Measurements from ENCODE around the gene FAM193A.

Gene FAM193A

DNA sequence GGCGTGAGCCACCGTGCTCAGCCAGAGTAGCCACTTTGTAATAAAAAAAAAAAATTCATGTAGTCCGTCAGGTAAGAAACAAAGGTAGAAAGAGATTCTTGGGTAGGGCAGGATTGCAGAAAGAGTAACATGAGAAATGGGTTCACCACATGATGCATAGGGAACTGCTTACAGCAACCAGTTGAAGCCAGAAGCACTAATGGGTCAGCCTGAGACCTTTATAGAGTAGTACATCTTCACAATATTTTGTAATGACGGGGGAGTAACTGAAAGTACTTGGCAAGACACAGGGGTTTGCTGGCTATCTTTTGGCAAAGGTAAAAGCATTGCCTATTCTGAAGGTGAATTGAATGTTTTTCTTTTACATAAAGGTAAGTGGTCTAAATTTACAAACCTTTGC is 29.1 kb downstream of the FAM193A start:
- Histone ChIP-seq H3K27me3 (ENCODE audit: control insufficient read depth, insufficient read depth, low read length) (no peaks in the 10 kb centered on the region), H3K9ac (ENCODE audit: low read length) (no peak overlapping the region), H3K4me1 (ENCODE audit: control insufficient read depth, insufficient read depth, low read length) (no peaks in the 10 kb centered on the region), H3K36me3 (ENCODE audit: control insufficient read depth, insufficient read depth, low read length) (no peaks in the 10 kb centered on the region), H3K4me3 (ENCODE audit: low read length) (no peak overlapping the region), H3K27ac (ENCODE audit: low read depth, low read length) (no peak overlapping the region)

DNA sequence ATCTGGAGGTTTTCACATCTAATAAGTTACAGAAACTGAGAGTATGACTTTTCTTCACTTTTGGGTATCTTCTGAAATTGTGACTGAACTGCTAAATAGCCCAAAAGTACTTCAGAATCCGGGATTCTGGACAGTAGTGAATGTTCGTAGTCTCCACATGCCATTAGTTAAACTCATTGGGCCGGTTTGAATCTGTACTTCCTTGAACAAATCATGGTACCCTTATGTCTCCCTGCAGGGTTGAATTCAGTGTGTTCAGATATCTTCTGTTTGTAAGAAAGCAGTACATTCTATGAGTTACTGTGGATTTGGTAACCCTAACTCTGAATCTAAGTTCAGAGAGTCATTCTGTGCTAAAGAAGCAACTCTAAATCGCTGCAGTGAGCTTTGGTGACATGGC is 33.6 kb downstream of the FAM193A start:
- Histone ChIP-seq H3K4me1 (ENCODE audit: control insufficient read depth, insufficient read depth, low read length) (no peaks in the 10 kb centered on the region), H3K9ac (ENCODE audit: low read length) (no peak overlapping the region), H3K4me3 (ENCODE audit: low read length) (no peak overlapping the region), H3K27me3 (ENCODE audit: control insufficient read depth, insufficient read depth, low read length) (no peaks in the 10 kb centered on the region), H3K27ac (ENCODE audit: low read depth, low read length) (no peak overlapping the region), H3K36me3 (ENCODE audit: control insufficient read depth, insufficient read depth, low read length) (no peaks in the 10 kb centered on the region)

DNA sequence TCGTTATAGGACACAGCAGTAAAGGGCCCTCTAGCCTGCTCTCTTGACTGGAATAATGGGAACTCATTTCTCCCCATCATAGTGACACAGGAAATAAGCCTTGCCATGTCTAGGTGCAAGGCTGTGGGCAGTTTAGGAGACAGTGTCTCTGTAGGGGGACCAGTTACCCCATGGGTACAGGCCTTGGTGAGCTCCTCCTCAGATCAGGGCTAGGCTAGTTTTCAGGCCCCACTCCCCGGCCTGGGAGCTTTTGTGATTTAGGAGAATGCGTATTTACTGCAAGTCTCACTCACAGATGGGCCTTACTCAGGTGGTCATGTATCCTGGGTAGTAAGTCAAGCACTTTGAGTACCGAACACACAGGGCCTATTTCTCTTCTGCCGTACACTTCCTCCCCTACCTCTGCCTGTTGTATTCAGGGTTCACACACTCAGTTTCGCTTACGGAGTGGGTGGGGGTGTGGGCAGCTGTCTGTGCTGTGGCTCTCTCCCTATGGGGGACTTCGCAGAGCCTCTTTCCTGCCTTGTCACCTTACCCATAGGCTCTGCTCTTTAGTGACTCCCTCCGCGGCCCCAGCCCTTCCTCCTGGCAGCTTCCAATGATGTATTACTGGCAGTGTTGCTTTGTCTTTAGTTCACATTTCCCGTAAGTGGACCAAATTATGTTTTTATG is 34.2 kb downstream of the FAM193A start:
- H3K4me3 ChIP-seq (ENCODE audit: low read length), result no peak overlapping the region

DNA sequence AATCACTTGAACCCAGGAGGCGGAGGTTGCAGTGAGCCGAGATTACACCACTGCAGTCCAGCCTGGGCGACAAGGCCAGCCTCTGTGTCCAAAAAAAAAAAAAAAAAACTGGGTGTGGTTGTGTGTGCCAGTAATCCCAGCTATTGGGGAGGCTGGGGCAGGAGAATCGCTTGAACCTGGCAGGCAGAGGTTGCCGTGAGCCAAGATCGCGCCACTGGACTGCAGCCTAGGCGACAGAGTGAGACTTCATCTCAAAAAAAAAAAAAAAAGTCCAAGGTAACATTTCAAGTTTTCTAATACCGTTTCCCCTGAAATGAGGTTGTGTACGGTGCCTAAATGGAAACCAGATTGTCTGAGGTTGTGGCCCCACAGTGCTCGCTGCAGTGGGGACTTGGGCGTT is 35.6 kb downstream of the FAM193A start:
- no peak overlapping the region for H3K27ac ChIP-seq (ENCODE audit: low read depth, low read length)
- H3K9ac ChIP-seq (ENCODE audit: low read length), result no peak overlapping the region
- H3K27me3 ChIP-seq (ENCODE audit: control insufficient read depth, insufficient read depth, low read length), result no peaks in the 10 kb centered on the region
- H3K36me3 ChIP-seq (ENCODE audit: control insufficient read depth, insufficient read depth, low read length), result no peaks in the 10 kb centered on the region
- H3K4me3 ChIP-seq (ENCODE audit: low read length), result no peak overlapping the region
- no peaks in the 10 kb centered on the region for H3K4me1 ChIP-seq (ENCODE audit: control insufficient read depth, insufficient read depth, low read length)

More for the DNA sequence above, 34.2 kb downstream of the FAM193A start:
- Histone ChIP-seq H3K9ac (ENCODE audit: low read length) (no peak overlapping the region), H3K36me3 (ENCODE audit: control insufficient read depth, insufficient read depth, low read length) (no peaks in the 10 kb centered on the region), H3K4me1 (ENCODE audit: control insufficient read depth, insufficient read depth, low read length) (no peaks in the 10 kb centered on the region), H3K27ac (ENCODE audit: low read depth, low read length) (no peak overlapping the region), H3K27me3 (ENCODE audit: control insufficient read depth, insufficient read depth, low read length) (no peaks in the 10 kb centered on the region)

DNA sequence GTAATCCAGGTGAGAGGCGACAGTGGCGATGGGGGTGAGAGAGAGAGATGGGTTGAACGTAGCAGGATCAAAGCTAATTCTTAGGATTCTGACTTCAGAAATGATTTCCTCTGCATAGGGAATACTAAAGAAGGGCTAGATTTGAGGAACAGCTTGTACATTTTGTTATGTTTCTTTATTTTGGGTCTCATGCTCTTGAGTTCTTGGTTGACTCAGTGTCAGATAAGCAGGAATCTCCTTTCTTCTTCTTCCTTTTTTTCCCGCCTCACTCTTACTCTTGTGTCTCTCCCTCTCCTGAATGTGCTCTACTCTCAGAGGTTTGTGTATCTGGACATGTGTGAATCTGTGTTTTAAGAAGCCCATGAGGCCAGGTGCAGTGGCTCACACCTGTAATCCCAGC is 36.4 kb downstream of the FAM193A start:
- H3K36me3 ChIP-seq (ENCODE audit: control insufficient read depth, insufficient read depth, low read length), result no peaks in the 10 kb centered on the region
- H3K4me1 ChIP-seq (ENCODE audit: control insufficient read depth, insufficient read depth, low read length), result no peaks in the 10 kb centered on the region
- H3K9ac ChIP-seq (ENCODE audit: low read length), result no peak overlapping the region
- no peak overlapping the region for H3K27ac ChIP-seq (ENCODE audit: low read depth, low read length)
- no peak overlapping the region for H3K4me3 ChIP-seq (ENCODE audit: low read length)
- H3K27me3 ChIP-seq (ENCODE audit: control insufficient read depth, insufficient read depth, low read length), result no peaks in the 10 kb centered on the region

DNA sequence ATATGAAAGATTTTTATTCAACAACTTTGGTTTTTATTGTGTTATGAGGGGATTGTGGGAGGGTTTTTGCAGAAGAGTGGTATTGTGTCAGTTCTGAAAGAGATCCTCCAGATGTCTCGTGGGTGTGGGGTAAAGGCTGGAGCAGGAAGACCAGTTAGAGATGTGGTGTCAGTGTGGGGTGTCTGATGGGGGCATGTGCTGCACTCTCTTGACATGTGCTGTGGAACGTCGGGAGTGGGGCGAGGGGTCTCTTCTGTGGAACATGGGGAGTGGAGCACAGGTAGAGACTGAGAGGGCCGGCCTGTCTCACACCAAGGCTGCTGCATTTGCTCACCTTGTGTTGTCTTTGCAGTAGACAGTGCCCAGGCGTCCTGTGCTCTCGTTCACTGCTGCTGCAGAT is 37.6 kb downstream of the FAM193A start:
- Histone ChIP-seq H3K9ac (ENCODE audit: low read length) (no peak overlapping the region), H3K36me3 (ENCODE audit: control insufficient read depth, insufficient read depth, low read length) (no peaks in the 10 kb centered on the region), H3K4me1 (ENCODE audit: control insufficient read depth, insufficient read depth, low read length) (no peaks in the 10 kb centered on the region), H3K27ac (ENCODE audit: low read depth, low read length) (no peak overlapping the region), H3K27me3 (ENCODE audit: control insufficient read depth, insufficient read depth, low read length) (no peaks in the 10 kb centered on the region), H3K4me3 (ENCODE audit: low read length) (no peak overlapping the region)

DNA sequence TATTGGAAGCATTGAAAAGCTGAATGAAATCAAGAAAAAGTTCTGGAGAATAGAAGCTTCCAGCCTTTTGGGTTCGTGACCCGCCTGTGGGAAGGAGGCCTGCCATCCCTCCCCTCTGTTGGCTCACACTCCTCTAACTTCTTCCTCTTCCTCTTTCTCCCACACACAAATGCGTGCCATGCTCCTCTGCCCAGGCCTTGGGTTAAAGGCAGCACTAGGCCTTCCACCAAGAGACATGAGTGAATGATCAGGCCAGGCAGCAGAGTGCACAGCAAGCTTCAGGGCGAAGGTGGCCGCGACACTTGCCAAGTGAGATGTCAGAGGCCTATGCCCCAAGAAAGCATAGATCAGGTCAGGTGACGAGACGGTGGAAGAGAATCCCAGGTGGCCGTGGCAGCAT is 38.4 kb downstream of the FAM193A start:
- Histone ChIP-seq H3K27ac (ENCODE audit: low read depth, low read length) (no peak overlapping the region), H3K36me3 (ENCODE audit: control insufficient read depth, insufficient read depth, low read length) (no peaks in the 10 kb centered on the region), H3K4me3 (ENCODE audit: low read length) (no peak overlapping the region), H3K9ac (ENCODE audit: low read length) (no peak overlapping the region), H3K27me3 (ENCODE audit: control insufficient read depth, insufficient read depth, low read length) (no peaks in the 10 kb centered on the region), H3K4me1 (ENCODE audit: control insufficient read depth, insufficient read depth, low read length) (no peaks in the 10 kb centered on the region)

DNA sequence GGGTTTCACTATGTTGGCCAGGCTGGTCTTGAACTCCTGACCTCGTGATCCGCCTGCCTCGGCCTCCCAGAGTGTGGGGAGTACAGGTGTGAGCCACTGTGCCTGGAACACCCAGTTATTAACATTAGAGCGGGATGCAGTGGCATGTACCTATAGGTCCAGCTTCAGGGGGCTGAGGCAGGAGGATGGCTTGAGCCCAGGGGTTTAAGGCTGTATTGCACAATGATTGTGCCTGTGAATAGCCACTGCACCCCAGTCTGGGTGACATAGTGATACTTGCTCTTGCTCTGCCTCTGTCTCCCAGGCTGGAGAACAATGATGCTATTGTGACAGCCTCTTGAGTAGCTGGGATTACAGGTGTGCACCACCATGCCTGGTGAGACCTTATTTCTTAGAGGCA is 39.8 kb downstream of the FAM193A start:
- H3K4me3 ChIP-seq (ENCODE audit: low read length), result no peak overlapping the region
- H3K27me3 ChIP-seq (ENCODE audit: control insufficient read depth, insufficient read depth, low read length), result no peaks in the 10 kb centered on the region
- H3K36me3 ChIP-seq (ENCODE audit: control insufficient read depth, insufficient read depth, low read length), result no peaks in the 10 kb centered on the region
- H3K27ac ChIP-seq (ENCODE audit: low read depth, low read length), result no peak overlapping the region
- H3K9ac ChIP-seq (ENCODE audit: low read length), result no peak overlapping the region
- no peaks in the 10 kb centered on the region for H3K4me1 ChIP-seq (ENCODE audit: control insufficient read depth, insufficient read depth, low read length)

DNA sequence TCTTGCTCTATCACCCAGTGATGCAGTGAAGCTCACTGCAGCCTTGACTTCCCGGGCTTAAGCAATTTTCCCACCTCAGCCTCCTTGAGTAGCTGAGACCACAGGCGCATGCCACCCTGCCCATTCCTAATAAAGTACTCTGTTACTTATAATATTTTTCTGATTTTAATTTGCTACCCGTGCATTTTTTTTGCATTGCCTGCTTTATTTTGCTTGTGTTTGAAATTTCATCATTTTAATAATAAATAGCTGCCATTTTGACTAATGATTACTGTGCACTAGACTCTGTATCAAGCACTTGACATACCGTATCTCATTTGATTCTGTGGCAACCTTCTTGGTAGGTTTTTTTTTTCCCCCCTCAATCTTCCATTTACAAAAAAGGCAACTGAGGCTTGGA is 41.7 kb downstream of the FAM193A start:
- no peaks in the 10 kb centered on the region for H3K27me3 ChIP-seq (ENCODE audit: control insufficient read depth, insufficient read depth, low read length)
- H3K36me3 ChIP-seq (ENCODE audit: control insufficient read depth, insufficient read depth, low read length), result no peaks in the 10 kb centered on the region
- no peak overlapping the region for H3K4me3 ChIP-seq (ENCODE audit: low read length)
- no peak overlapping the region for H3K9ac ChIP-seq (ENCODE audit: low read length)
- H3K4me1 ChIP-seq (ENCODE audit: control insufficient read depth, insufficient read depth, low read length), result no peaks in the 10 kb centered on the region
- no peak overlapping the region for H3K27ac ChIP-seq (ENCODE audit: low read depth, low read length)

DNA sequence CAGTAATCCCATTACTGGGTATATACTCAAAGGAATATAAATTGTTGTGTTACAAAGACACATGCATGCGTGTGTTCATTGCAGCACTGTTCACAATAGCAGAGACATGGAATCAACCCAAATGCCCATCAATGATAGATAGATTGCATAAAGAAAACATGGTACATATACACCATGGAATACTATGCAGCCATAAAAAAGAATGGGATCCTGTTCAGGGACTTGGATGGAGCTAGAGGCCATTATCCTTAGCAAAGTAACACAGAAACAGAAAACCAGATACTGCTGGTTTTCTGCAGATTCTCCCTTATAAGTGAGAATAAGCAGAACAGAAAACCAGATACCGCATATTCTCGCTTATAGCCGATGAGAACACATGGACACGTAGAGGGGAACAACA is 43.5 kb downstream of the FAM193A start:
- no peaks in the 10 kb centered on the region for H3K4me1 ChIP-seq (ENCODE audit: control insufficient read depth, insufficient read depth, low read length)
- H3K27me3 ChIP-seq (ENCODE audit: control insufficient read depth, insufficient read depth, low read length), result no peaks in the 10 kb centered on the region
- H3K36me3 ChIP-seq (ENCODE audit: control insufficient read depth, insufficient read depth, low read length), result no peaks in the 10 kb centered on the region
- H3K27ac ChIP-seq (ENCODE audit: low read depth, low read length), result no peak overlapping the region
- H3K9ac ChIP-seq (ENCODE audit: low read length), result no peak overlapping the region
- H3K4me3 ChIP-seq (ENCODE audit: low read length), result no peak overlapping the region

DNA sequence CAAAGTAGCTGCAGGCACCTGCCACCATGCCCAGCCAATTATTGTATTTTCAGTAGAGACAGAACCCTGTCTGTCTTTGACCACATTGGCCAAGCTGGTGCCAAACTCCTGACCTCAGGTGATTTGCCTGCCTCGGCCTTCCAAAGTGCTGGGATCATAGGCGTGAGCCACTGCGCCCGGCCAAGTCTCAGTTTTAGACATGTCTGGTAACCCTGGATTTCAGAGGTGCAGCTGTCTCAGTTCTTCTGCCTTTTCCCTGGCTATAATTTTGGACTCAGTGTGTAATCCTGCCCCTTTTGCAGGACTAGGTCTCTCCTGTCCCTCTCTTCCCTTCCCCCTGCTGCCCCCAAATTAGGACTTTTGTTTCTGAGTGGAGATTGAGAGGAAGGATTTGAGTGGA is 46.6 kb downstream of the FAM193A start:
- no peak overlapping the region for H3K9ac ChIP-seq (ENCODE audit: low read length)
- no peak overlapping the region for H3K4me3 ChIP-seq (ENCODE audit: low read length)
- no peak overlapping the region for H3K27ac ChIP-seq (ENCODE audit: low read depth, low read length)
- H3K4me1 ChIP-seq (ENCODE audit: control insufficient read depth, insufficient read depth, low read length), result no peaks in the 10 kb centered on the region
- no peaks in the 10 kb centered on the region for H3K36me3 ChIP-seq (ENCODE audit: control insufficient read depth, insufficient read depth, low read length)
- H3K27me3 ChIP-seq (ENCODE audit: control insufficient read depth, insufficient read depth, low read length), result no peaks in the 10 kb centered on the region

DNA sequence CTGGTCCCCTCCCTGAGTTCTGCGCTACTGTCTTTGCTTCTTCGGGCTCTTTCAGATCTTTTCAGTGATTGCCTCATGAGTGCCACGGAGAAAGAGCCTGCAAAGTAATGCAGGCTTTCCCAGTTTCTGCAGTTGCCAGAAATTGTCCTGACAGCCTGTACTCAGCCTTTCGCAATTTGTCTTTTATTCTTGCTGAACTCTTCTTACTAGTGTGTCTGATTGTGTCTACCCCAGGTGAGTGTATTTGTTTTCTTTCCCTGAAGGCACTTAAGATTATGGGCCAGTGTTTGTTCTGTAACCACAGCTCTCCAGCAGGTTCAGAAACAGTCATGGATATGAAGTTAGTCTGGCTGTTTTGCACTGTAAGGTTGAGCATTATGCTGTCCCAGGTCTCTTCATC is 47.1 kb downstream of the FAM193A start:
- H3K4me1 ChIP-seq (ENCODE audit: control insufficient read depth, insufficient read depth, low read length), result peaks cover 3% of the 10 kb centered on the region
- no peaks in the 10 kb centered on the region for H3K36me3 ChIP-seq (ENCODE audit: control insufficient read depth, insufficient read depth, low read length)
- H3K9ac ChIP-seq (ENCODE audit: low read length), result no peak overlapping the region
- H3K27me3 ChIP-seq (ENCODE audit: control insufficient read depth, insufficient read depth, low read length), result no peaks in the 10 kb centered on the region
- H3K27ac ChIP-seq (ENCODE audit: low read depth, low read length), result no peak overlapping the region
- no peak overlapping the region for H3K4me3 ChIP-seq (ENCODE audit: low read length)

DNA sequence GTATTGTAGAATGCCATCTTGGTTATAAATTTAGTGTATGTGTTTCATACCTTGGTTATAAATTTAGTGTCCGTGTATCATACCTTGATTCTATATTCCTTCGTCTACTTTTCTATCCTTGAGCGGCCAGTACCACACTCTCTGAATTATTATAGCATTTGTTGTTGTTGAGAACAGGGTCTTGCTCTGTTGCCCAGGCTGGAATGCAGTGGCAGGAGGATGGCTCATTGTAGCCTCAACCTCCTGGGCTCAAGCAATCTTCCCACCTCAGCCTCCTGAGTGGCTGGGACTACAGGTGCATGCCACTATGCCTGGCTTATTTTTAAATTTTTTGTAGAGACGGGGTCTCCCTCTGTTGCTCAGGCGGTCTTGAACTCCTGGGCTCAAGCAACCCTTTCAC is 50.1 kb downstream of the FAM193A start:
- Histone ChIP-seq H3K9ac (ENCODE audit: low read length) (no peak overlapping the region), H3K27me3 (ENCODE audit: control insufficient read depth, insufficient read depth, low read length) (no peaks in the 10 kb centered on the region), H3K4me3 (ENCODE audit: low read length) (no peak overlapping the region), H3K4me1 (ENCODE audit: control insufficient read depth, insufficient read depth, low read length) (peaks cover 3% of the 10 kb centered on the region), H3K36me3 (ENCODE audit: control insufficient read depth, insufficient read depth, low read length) (no peaks in the 10 kb centered on the region), H3K27ac (ENCODE audit: low read depth, low read length) (no peak overlapping the region)
